Measurements from ENCODE around the gene DHX58. TPM values are rescaled to one million over a fixed set of nuclear protein-coding genes. Genes with fewer than 3 reads are reported as not detected.

DHX58 gene
- total and polyA plus RNA-seq, 10 of the 15 experiments (the other 5 are each of a cell fraction or from before 2014, with no cell fraction given): 3.5 to 69.8 (median 16.4) TPM

DNA sequence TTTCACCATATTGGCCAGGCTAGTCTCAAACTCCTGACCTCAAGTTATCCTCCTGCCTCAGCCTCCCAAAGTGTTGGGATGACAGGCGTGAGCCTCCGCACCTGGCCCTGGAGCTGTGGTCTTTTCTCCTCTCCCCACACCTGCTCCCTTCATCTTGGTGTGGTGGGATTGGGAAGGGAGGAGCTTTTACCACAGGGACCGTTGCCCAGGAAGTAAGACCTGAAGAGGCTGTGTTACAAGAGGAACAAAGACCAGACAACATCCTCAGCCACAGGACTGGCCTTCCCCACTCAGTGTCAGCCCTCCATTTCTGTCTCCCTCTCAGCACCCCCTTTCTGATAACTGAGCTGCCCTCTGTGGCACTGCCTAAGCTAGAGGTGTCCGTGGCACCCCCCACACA is 52.7 kb downstream of the DHX58 start:
- no peaks in the 10 kb centered on the region for H3K36me3 ChIP-seq (ENCODE audit: control insufficient read depth in 2 of 2, insufficient read depth in 2 of 2, low read length in 1 of 2)
- H2AFZ ChIP-seq (ENCODE audit: control insufficient read depth, low read depth, low read length): no peak overlapping the region; the same call in 1 of the 2 replicates
- in situ Hi-C loops (cut with MboI): no loop called here
- FAIRE-seq (no peak), ATAC-seq (no peak), DNase-seq (ENCODE audit: low read depth, low spot score) (no peak)
- intact Hi-C loops (cut with micrococcal nuclease; ENCODE audit: unreplicated experiment): loop anchor here (5.0 kb wide), 1 partner anchor 33 kb away; no protein-coding TSS in a partner anchor
- peaks cover 11% of the 10 kb centered on the region for H3K4me1 ChIP-seq (ENCODE audit: control insufficient read depth, insufficient read depth, low read length)
- 33% methylated on average over 4 of the region's 4 CpGs for WGBS (ENCODE audit: insufficient coverage, insufficient replicate concordance, low lambda C conversion rate, missing lambda C conversion rate)
- H3K27ac ChIP-seq (ENCODE audit: control insufficient read depth, insufficient read depth): no peak overlapping the region
- no peaks in the 10 kb centered on the region for H3K79me2 ChIP-seq (ENCODE audit: control insufficient read depth, insufficient read depth, low read length)
- H4K20me1 ChIP-seq (ENCODE audit: control insufficient read depth, insufficient read depth): no peaks in the 10 kb centered on the region
- SMC1A ChIA-PET (ENCODE audit: uncharacterized antibody, unreplicated experiment): no interaction called here
- POLR2A ChIA-PET: interaction anchor here (1.2 kb wide), 1 partner anchor 12 kb away, joined by 3 read pairs; no protein-coding TSS in a partner anchor
- CTCF ChIA-PET: no interaction called here
- H3K27me3 ChIP-seq (replicated peaks in 1 of 2; ENCODE audit: control insufficient read depth in 2 of 2, insufficient read depth in 2 of 2, low read length in 1 of 2): no peaks in the 10 kb centered on the region
- H3K4me3 ChIP-seq: no peak overlapping the region
- no peak overlapping the region for H3K9ac ChIP-seq (ENCODE audit: control insufficient read depth, insufficient read depth, low read length)
- TF ChIP-seq MYC (IDR thresholded peaks at IDR 0.05; ENCODE audit: insufficient read depth, insufficient read length, insufficient replicate concordance, low read length, severe bottlenecking) (no peak), RELA (IDR thresholded peaks at IDR 0.05; ENCODE audit: borderline replicate concordance, partially characterized antibody) (no peak), KLF5 (IDR thresholded peaks at IDR 0.05; ENCODE audit: partially characterized antibody) (no peak), NRF1 (conservative IDR thresholded peaks at IDR 0.05; ENCODE audit: low read depth, low read length) (no peak), PML (IDR thresholded peaks at IDR 0.05; ENCODE audit: low read length) (no peak), SRF (IDR thresholded peaks at IDR 0.05; ENCODE audit: low read depth in 2 of 2, low read length in 2 of 2) (no peak), BCL11A (IDR thresholded peaks at IDR 0.05; ENCODE audit: low read depth, low read length) (no peak)
- TF ChIP-seq, protein P1, sequence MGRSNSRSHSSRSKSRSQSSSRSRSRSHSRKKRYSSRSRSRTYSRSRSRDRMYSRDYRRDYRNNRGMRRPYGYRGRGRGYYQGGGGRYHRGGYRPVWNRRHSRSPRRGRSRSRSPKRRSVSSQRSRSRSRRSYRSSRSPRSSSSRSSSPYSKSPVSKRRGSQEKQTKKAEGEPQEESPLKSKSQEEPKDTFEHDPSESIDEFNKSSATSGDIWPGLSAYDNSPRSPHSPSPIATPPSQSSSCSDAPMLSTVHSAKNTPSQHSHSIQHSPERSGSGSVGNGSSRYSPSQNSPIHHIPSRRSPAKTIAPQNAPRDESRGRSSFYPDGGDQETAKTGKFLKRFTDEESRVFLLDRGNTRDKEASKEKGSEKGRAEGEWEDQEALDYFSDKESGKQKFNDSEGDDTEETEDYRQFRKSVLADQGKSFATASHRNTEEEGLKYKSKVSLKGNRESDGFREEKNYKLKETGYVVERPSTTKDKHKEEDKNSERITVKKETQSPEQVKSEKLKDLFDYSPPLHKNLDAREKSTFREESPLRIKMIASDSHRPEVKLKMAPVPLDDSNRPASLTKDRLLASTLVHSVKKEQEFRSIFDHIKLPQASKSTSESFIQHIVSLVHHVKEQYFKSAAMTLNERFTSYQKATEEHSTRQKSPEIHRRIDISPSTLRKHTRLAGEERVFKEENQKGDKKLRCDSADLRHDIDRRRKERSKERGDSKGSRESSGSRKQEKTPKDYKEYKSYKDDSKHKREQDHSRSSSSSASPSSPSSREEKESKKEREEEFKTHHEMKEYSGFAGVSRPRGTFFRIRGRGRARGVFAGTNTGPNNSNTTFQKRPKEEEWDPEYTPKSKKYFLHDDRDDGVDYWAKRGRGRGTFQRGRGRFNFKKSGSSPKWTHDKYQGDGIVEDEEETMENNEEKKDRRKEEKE (IDR thresholded peaks at IDR 0.05): no peak
- TF ChIP-seq, protein P2, sequence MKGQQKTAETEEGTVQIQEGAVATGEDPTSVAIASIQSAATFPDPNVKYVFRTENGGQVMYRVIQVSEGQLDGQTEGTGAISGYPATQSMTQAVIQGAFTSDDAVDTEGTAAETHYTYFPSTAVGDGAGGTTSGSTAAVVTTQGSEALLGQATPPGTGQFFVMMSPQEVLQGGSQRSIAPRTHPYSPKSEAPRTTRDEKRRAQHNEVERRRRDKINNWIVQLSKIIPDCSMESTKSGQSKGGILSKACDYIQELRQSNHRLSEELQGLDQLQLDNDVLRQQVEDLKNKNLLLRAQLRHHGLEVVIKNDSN (IDR thresholded peaks at IDR 0.05; ENCODE audit: borderline replicate concordance, extremely low read length, insufficient read depth, low read depth, low read length): no peak
- H3K9me3 ChIP-seq (replicated peaks; ENCODE audit: control insufficient read depth, insufficient read depth, low read length): peaks cover 8% of the 10 kb centered on the region; the same call in 2 of the 3 replicates
- no peak overlapping the region for H3K4me2 ChIP-seq (ENCODE audit: control insufficient read depth, insufficient read depth)
- BruUV-seq (replicated peaks): no TSS peak
- RAD21 ChIA-PET (ENCODE audit: unreplicated experiment): no interaction called here
